Keratinocyte (primary cell): ENCODE measurements around the gene SIGLEC7.

Experiments
- CTCF ChIP-seq, 3 experiments: IDR thresholded peaks in 1 of 3; conservative IDR thresholded peaks in 1 of 3; optimal IDR thresholded peaks in 1 of 3; 2 replicates in 2 of 3; 3 replicates in 1 of 3; pipeline versions ENCODE3 to v1.5.1; 2011; ENCODE audit warnings: low read length in 3 of 3, mild to moderate bottlenecking in 3 of 3, moderate library complexity in 2 of 3, control low read depth in 1 of 3, inconsistent platforms in 1 of 3; ENCODE audit not compliant: insufficient read depth in 2 of 3; ENCODE audit errors: extremely low read depth in 1 of 3
- EZH2 ChIP-seq: IDR thresholded peaks from one replicate; pipeline ENCODE4 v1.6.1; 2012; ENCODE audit warnings: inconsistent platforms, mild to moderate bottlenecking, low read length, moderate library complexity

- TF ChIP-seq CTCF (optimal IDR thresholded peaks at IDR 0.05 in 1 of 3, IDR thresholded peaks at IDR 0.05 in 1 of 3, conservative IDR thresholded peaks at IDR 0.05 in 1 of 3; ENCODE audit: extremely low read depth in 1 of 3, insufficient read depth in 2 of 3, low read length in 3 of 3), result no peak
- no peak for TF ChIP-seq EZH2
These were observed 37.2 kb downstream of the SIGLEC7 start for GRCh38 chr19:51179256-51179655.
